Measurements from ENCODE around the gene MUC3A.

The MUC3A gene

GRCh38 chr7:100946111-100946510, 3.2 kb upstream of the MUC3A start:
- in situ Hi-C loops (cut with HindIII; ENCODE audit: low sequenced_read_pairs), result loop anchor here (10.0 kb wide), 1 partner anchor 61 kb away; the partner anchor contains the start of gene UFSP1

GRCh38 chr7:100946766-100947365, 2.5 kb upstream of the MUC3A start:
- in situ Hi-C loops (cut with HindIII; ENCODE audit: low sequenced_read_pairs), result loop anchor here (10.0 kb wide), 1 partner anchor 62 kb away; the partner anchor contains the start of gene UFSP1

GRCh38 chr7:100947792-100948191, 1.5 kb upstream of the MUC3A start:
- in situ Hi-C loops (cut with HindIII; ENCODE audit: low sequenced_read_pairs), result loop anchor here (10.0 kb wide), 1 partner anchor 63 kb away; the partner anchor contains the start of gene UFSP1

GRCh38 chr7:100949933-100950443, 654 bp downstream of the MUC3A start:
- in situ Hi-C loops (cut with HindIII; ENCODE audit: low sequenced_read_pairs), result loop anchor here (10.0 kb wide), 2 partner anchors 45 to 65 kb away; partner anchors contain the start of gene UFSP1

- in situ Hi-C loops (cut with HindIII; ENCODE audit: low sequenced_read_pairs), result loop anchor here (10.0 kb wide), 1 partner anchor 46 kb away; no protein-coding TSS in a partner anchor
Measured at GRCh38 chr7:100951172-100951571, 1.8 kb downstream of the MUC3A start.

GRCh38 chr7:100951888-100952560, 2.7 kb downstream of the MUC3A start:
- in situ Hi-C loops (cut with HindIII; ENCODE audit: low sequenced_read_pairs), result loop anchor here (10.0 kb wide), 1 partner anchor 47 kb away; no protein-coding TSS in a partner anchor

GRCh38 chr7:100952641-100953040, 3.3 kb downstream of the MUC3A start:
- in situ Hi-C loops (cut with HindIII; ENCODE audit: low sequenced_read_pairs), result loop anchor here (10.0 kb wide), 1 partner anchor 48 kb away; no protein-coding TSS in a partner anchor

GRCh38 chr7:100957832-100958421, 8.6 kb downstream of the MUC3A start:
- in situ Hi-C loops (cut with HindIII; ENCODE audit: low sequenced_read_pairs), result loop anchor here (5.0 to 10.0 kb wide), 2 partner anchors 53 to 99 kb away; no protein-coding TSS in a partner anchor

- in situ Hi-C loops (cut with HindIII; ENCODE audit: low sequenced_read_pairs), result loop anchor here (5.0 to 10.0 kb wide), 2 partner anchors 55 to 97 kb away; no protein-coding TSS in a partner anchor
Measured at GRCh38 chr7:100959894-100960293, 10.6 kb downstream of the MUC3A start.

- in situ Hi-C loops (cut with HindIII; ENCODE audit: low sequenced_read_pairs), result no loop called here
Measured at GRCh38 chr7:100962537-100962936, 13.2 kb downstream of the MUC3A start.

- in situ Hi-C loops (cut with HindIII; ENCODE audit: low sequenced_read_pairs), result no loop called here
Measured at GRCh38 chr7:100963386-100963785, 14.1 kb downstream of the MUC3A start.

GRCh38 chr7:100963874-100964273, 14.5 kb downstream of the MUC3A start:
- in situ Hi-C loops (cut with HindIII; ENCODE audit: low sequenced_read_pairs), result no loop called here

- in situ Hi-C loops (cut with HindIII; ENCODE audit: low sequenced_read_pairs), result no loop called here
Measured at GRCh38 chr7:100964630-100965029, 15.3 kb downstream of the MUC3A start.

- in situ Hi-C loops (cut with HindIII; ENCODE audit: low sequenced_read_pairs), result no loop called here
Measured at GRCh38 chr7:100965045-100965722, 15.8 kb downstream of the MUC3A start.

- in situ Hi-C loops (cut with HindIII; ENCODE audit: low sequenced_read_pairs), result no loop called here
Measured at GRCh38 chr7:100965723-100966541, 16.6 kb downstream of the MUC3A start.

GRCh38 chr7:100966542-100967291, 17.4 kb downstream of the MUC3A start:
- in situ Hi-C loops (cut with HindIII; ENCODE audit: low sequenced_read_pairs), result no loop called here

- in situ Hi-C loops (cut with HindIII; ENCODE audit: low sequenced_read_pairs), result no loop called here
Measured at GRCh38 chr7:100967292-100967863, 18.0 kb downstream of the MUC3A start.

- in situ Hi-C loops (cut with HindIII; ENCODE audit: low sequenced_read_pairs), result no loop called here
Measured at GRCh38 chr7:100968031-100968430, 18.7 kb downstream of the MUC3A start.

- in situ Hi-C loops (cut with HindIII; ENCODE audit: low sequenced_read_pairs), result no loop called here
Measured at GRCh38 chr7:100968650-100969049, 19.3 kb downstream of the MUC3A start.
